Heart right ventricle (tissue), 16 donors: ENCODE measurements around the gene FGF21. TPM values are rescaled to one million over a fixed set of nuclear protein-coding genes. Genes with fewer than 3 reads are reported as not detected.

ENCODE experiments used
- ATAC-seq, 8 donors: fragments of 200-7000 bp; cut with Tn5 transposase; one replicate each; pipeline ENCODE4 v1.9.1; 2020; ENCODE audit warnings: mild to moderate bottlenecking in 8 of 8, moderate library complexity in 8 of 8, moderate number of reproducible peaks in 1 of 8
- DNase-seq, 2 donors: peaks; one replicate each; pipeline ENCODE4 v3.0.0-alpha.2; 2020
- H3K27ac ChIP-seq, 10 donors: fragments of 200-600 bp; sonication (generic) in 2 of 10; one replicate each; pipeline versions ENCODE4 v1.5.0 to v1.8.0; 2020 to 2022; ENCODE audit warnings: mild to moderate bottlenecking in 3 of 10
- H3K27me3 ChIP-seq, 7 donors: fragments of 200-600 bp; one replicate each; pipeline ENCODE4 v1.8.0; 2021 to 2022; ENCODE audit warnings: mild to moderate bottlenecking in 2 of 7
- H3K36me3 ChIP-seq, 9 donors: fragments of 200-600 bp; sonication (generic) in 1 of 9; one replicate each; pipeline versions ENCODE4 v1.5.0 to v1.8.0; 2020 to 2022; ENCODE audit warnings: mild to moderate bottlenecking in 2 of 9
- H3K4me1 ChIP-seq, 9 donors: fragments of 200-600 bp; sonication (generic) in 1 of 9; one replicate each; pipeline versions ENCODE4 v1.5.0 to v1.8.0; 2020 to 2022; ENCODE audit warnings: mild to moderate bottlenecking in 4 of 9
- H3K4me3 ChIP-seq, 10 donors: fragments of 200-600 bp; sonication (generic) in 2 of 10; one replicate each; pipeline versions ENCODE4 v1.5.0 to v1.8.0; 2020 to 2022; ENCODE audit warnings: mild to moderate bottlenecking in 7 of 10, moderate library complexity in 2 of 10
- H3K9me3 ChIP-seq, 11 donors: fragments of 200-600 bp in 10 of 11; sonication (generic) in 2 of 11; one replicate each; pipeline versions ENCODE4 v1.5.0 to v1.8.0; 2013 to 2022; ENCODE audit warnings: mild to moderate bottlenecking in 2 of 11, control low read depth in 1 of 11, moderate library complexity in 1 of 11
- WGBS, 2 donors: extraction: QIAGEN DNeasy Blood & Tissue Kit; methylation state at CpG; one replicate each; pipeline ENCODE4 v1.1.7; 2013; ENCODE audit warnings: inconsistent platforms in 1 of 2; 5-methylcytosine and 5-hydroxymethylcytosine counted together
- intact Hi-C, 10 donors: fragments of 100-400 bp; cut with DNase I; formaldehyde crosslinking; loops; one replicate each; pipeline versions ENCODE4 v1.11.1 to v1.14.2; 2022
- polyA plus RNA-seq, 2 donors: library from polyadenylated mRNA; stranded (reverse); fragments of 200-250 nt; gene quantifications; one replicate each; pipeline ENCODE4 v1.2.3, GENCODE V29; 2013
- total RNA-seq, 10 donors: library from RNA; stranded (reverse); fragmentation: NEBNext Ultra II Directional in 3 of 10; extraction: Animal tissue kit (Norgen Biotek cat#: 25700) in 3 of 10; gene quantifications; one replicate each; pipeline versions ENCODE4 v1.2.1 to v1.2.4, GENCODE V29; 2021 to 2023
- TF ChIP-seq, protein P1 (sequence below), 9 donors: fragments of 200-600 bp; sonication (generic) in 2 of 9; IDR thresholded peaks; one replicate each; pipeline versions ENCODE4 v1.5.0 to v1.8.0; 2021 to 2022; ENCODE audit warnings: antibody characterized with exemption in 9 of 9, mild to moderate bottlenecking in 5 of 9, moderate library complexity in 1 of 9
- donor health status: Arrhythmogenic right ventricular cardiomyopathy.
- donor health status: ischemic (EF 13 %, LVEDD 7.1; RV severe dilation, severe dysfunction).
- donor health status: healthy with polysubstance abuse.
- donor health status: DM: no; HTN: yes; CAD: no.
- donor health status: DM: no; HTN: no; CAD: no.
- donor health status: ischemic (EF 25% LVEDD 6.9; RV normal size, moderate dysfunction).
- donor health status: ischemic (EF 25% LVEDD 5.7; RV mildly dilated, moderate dysfunction).
- donor health status: healthy.
- donor health status: DM: yes; HTN: yes; CAD: no.
- donor health status: Ischemic cardiomyopathy.
- donor health status: ischemic (EF 35%, LVEDD 5.7; RV mildly dilated, moderate dysfunction).
- donor health status: nonischemic (EF 11% LVEDD 7.7; RV severe dilation, severe dysfunction).
- donor health status: DM: yes; HTN: yes; CAD: no.
- donor health status: PGD.
- donor health status: ischemic (EF 29% LVEDD 5.4; RV normal size, mild dysfunction).
- donor health status: nonischemic (EF 23%, LVEDD 6.1; RV moderate dilation, normal function).

FGF21 gene
- total and polyA plus RNA-seq, 12 donors: not detected

DNA sequence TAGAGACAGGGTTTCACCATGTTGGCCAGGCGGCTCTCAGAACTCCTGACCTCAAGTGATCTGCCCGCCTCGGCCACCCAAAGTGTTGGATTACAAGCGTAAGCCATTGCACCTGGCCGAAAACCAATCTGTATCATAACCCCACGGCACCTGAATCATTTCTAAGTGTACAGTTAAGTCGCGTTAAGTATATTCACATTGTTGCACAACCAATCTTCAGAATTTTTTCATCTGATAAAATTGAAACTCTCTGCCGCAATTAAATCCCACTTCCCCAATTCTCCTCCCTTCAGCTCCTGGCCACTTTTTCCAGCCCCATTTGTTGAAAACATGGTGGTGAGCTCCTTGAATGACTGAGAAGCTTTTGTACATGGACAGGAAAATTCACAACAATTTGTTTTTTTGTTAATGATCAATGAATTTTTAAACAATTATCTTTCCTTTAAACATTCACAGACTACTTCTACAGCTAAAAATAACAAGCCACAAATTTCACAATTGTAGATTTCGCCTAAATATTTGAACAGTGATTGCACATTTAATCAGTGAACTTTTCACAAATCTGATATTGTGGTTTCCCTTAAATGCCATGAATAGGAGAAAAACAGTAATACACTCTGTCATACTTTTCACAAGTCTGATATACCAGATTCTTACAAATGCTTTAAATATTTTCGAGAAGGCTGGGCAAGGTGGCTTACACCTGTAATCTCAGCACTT lies 13.8 kb downstream of the FGF21 start:
- Histone ChIP-seq H3K27ac (no peak overlapping the region), H3K9me3 (no peaks in the 10 kb centered on the region), H3K27me3 (no peaks in the 10 kb centered on the region), H3K4me1 (peaks cover 0 to 13% (median 5%) of the 10 kb centered on the region in 9 donors), H3K4me3 (no peak overlapping the region), H3K36me3 (no peaks in the 10 kb centered on the region)
- WGBS, 2 donors: 88 to 92% methylated on average over 11 of the region's 11 CpGs
- no peak for ATAC-seq
- intact Hi-C loops: no loop called here
- TF ChIP-seq, protein P1, sequence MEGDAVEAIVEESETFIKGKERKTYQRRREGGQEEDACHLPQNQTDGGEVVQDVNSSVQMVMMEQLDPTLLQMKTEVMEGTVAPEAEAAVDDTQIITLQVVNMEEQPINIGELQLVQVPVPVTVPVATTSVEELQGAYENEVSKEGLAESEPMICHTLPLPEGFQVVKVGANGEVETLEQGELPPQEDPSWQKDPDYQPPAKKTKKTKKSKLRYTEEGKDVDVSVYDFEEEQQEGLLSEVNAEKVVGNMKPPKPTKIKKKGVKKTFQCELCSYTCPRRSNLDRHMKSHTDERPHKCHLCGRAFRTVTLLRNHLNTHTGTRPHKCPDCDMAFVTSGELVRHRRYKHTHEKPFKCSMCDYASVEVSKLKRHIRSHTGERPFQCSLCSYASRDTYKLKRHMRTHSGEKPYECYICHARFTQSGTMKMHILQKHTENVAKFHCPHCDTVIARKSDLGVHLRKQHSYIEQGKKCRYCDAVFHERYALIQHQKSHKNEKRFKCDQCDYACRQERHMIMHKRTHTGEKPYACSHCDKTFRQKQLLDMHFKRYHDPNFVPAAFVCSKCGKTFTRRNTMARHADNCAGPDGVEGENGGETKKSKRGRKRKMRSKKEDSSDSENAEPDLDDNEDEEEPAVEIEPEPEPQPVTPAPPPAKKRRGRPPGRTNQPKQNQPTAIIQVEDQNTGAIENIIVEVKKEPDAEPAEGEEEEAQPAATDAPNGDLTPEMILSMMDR (IDR thresholded peaks at IDR 0.05): no peak
- DNase-seq: no peak

DNA sequence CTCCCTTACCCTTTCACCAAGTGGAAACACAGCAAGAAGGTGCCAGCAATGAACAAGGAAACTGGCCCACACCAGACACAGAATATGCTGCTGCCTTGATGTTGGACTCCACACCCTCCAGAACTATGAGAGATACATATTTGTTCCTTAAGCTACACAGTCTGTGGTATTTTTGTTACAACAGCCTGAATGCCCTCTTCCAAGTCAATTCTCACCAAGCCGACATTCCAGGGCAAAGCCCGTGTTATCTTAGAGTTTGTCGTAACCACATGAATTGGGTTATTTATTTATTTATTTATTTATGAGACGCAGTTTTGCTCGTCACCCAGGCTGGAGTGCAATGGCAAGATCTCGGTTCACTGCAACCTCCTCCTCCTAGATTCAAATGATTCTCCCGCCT lies 14.9 kb downstream of the FGF21 start:
- TF ChIP-seq, protein P1 (IDR thresholded peaks at IDR 0.05): no peak
- 78 to 86% methylated on average over 7 of the region's 7 CpGs for WGBS, 2 donors

DNA sequence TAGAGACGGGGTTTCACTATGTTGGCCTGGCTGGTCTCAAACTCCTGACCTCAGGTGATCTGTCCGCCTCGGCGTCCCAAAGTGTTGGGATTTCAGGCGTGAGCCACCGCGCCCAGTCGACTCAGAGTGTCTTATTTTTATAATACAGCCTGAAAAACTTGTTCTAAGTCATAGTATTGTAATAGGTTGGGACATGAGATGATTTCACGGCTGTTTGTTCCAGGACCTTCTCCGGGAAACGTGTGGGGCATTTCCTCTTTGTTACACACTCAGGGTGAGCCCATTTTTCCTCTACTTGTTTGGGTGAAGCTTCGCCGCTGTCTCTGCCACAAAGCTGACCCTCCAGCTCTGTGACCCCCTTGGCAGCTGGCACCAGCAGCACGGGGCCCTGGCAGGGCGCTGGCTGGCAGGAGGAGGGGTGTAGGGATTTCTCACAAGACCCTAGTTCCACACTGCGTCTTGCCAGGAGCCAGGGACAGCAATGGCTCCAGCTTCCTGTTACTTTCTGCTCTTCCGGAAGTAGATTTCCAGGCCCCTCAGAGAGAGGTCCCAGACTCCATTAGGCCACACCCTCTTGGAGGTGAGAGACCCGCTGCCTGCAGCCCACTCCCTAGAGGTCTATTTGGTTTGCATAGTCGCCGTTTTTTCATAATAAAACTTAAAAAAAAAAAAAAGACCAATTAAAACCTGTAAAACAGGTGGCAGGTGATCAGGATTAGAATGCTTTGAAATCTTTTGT lies 15.6 kb downstream of the FGF21 start:
- Histone ChIP-seq H3K9me3 (no peaks in the 10 kb centered on the region), H3K27me3 (no peaks in the 10 kb centered on the region), H3K4me3 (no peak overlapping the region), H3K4me1 (peaks cover 0 to 13% (median 5%) of the 10 kb centered on the region in 9 donors), H3K27ac (no peak overlapping the region), H3K36me3 (no peaks in the 10 kb centered on the region)
- TF ChIP-seq, protein P1 (IDR thresholded peaks at IDR 0.05): no peak
- ATAC-seq (no peak), DNase-seq (no peak)
- intact Hi-C loops: no loop called here
- WGBS, 2 donors: 75 to 80% methylated on average over 20 of the region's 20 CpGs

More for the DNA sequence above, 14.9 kb downstream of the FGF21 start:
- ATAC-seq (no peak), DNase-seq (no peak)
- no peak overlapping the region for H3K27ac ChIP-seq
- no peaks in the 10 kb centered on the region for H3K36me3 ChIP-seq
- H3K4me1 ChIP-seq: peaks cover 0 to 13% (median 5%) of the 10 kb centered on the region in 9 donors
- no peak overlapping the region for H3K4me3 ChIP-seq
- no peaks in the 10 kb centered on the region for H3K27me3 ChIP-seq
- no peaks in the 10 kb centered on the region for H3K9me3 ChIP-seq
- intact Hi-C loops: no loop called here

DNA sequence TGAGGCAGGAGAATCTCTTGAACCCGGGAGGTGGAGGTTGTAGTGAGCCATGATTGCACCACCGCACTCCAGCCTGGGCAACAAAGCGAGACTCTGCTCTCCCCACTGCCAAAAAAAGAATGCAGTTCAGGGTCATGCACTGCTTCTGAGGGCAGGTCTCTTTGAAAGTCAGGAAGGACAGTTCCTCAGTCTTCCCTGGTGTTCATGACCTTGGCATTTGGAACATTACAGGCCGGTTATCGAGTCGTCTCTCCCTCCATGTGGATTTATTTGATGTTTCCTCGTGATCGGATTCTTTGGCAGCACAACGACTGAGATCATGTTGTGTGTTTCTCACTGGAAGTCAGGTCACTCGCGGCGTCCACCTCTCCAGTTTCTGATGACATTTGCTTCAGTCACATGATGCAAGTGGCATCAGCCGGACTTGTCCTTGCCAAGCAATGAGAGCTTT lies 17.2 kb downstream of the FGF21 start:
- DNase-seq: peak in 1 of 2 donors; percentile 55
- Histone ChIP-seq H3K36me3 (no peaks in the 10 kb centered on the region), H3K4me3 (no peak overlapping the region), H3K9me3 (no peaks in the 10 kb centered on the region), H3K4me1 (peaks cover 0 to 13% (median 5%) of the 10 kb centered on the region in 9 donors), H3K27me3 (no peaks in the 10 kb centered on the region), H3K27ac (peak overlapping the region in 7 of 10 donors; percentile 3 to 77 (median 58))
- WGBS, 2 donors: 49 to 51% methylated on average over 13 of the region's 13 CpGs
- TF ChIP-seq, protein P1 (IDR thresholded peaks at IDR 0.05): no peak
- intact Hi-C loops: no loop called here
- peak; percentile 43 to 81 (median 75) for ATAC-seq
